Osteoblast (primary cell): ENCODE data around the gene SYT15. TPM values are rescaled to one million over a fixed set of nuclear protein-coding genes. Genes with fewer than 3 reads are reported as not detected.
A peak's percentile ranks its signal among the peaks of the same experiment; 100 is the strongest.

Source experiments
- DNase-seq: peaks from one replicate; pipeline ENCODE4 v3.0.0; 2011; ENCODE audit warnings: low spot score, mixed read lengths; ENCODE audit not compliant: insufficient read length; ENCODE audit errors: missing footprints
- H2AFZ ChIP-seq: 2 replicates; pipeline ENCODE4 v1.6.0; 2011; ENCODE audit warnings: mild to moderate bottlenecking, low read length
- H3K27ac ChIP-seq: 2 replicates; pipeline ENCODE4 v1.5.1; 2011; ENCODE audit warnings: mild to moderate bottlenecking, low read depth, low read length, moderate library complexity
- H3K27me3 ChIP-seq: 2 replicates; pipeline ENCODE4 v1.6.0; 2012; ENCODE audit warnings: mild to moderate bottlenecking, control low read depth, inconsistent platforms, low read length, moderate library complexity; ENCODE audit not compliant: insufficient read depth
- H3K36me3 ChIP-seq: 2 replicates; pipeline ENCODE4 v1.5.1; 2011; ENCODE audit warnings: mild to moderate bottlenecking, low read length, control low read depth, moderate library complexity; ENCODE audit not compliant: insufficient read depth
- H3K4me1 ChIP-seq: 2 replicates; pipeline ENCODE4 v1.5.1; 2011; ENCODE audit warnings: mild to moderate bottlenecking, low read length, control low read depth, moderate library complexity; ENCODE audit not compliant: insufficient read depth
- H3K4me2 ChIP-seq: 2 replicates; pipeline ENCODE4 v1.6.0; 2011; ENCODE audit warnings: mild to moderate bottlenecking, low read length; ENCODE audit not compliant: insufficient read depth
- H3K4me3 ChIP-seq: fragments of 200-600 bp; sonication (generic); 3 replicates; pipeline ENCODE4 v1.5.1; 2012; ENCODE audit warnings: mild to moderate bottlenecking, low read length, inconsistent platforms; ENCODE audit not compliant: insufficient read depth
- H3K79me2 ChIP-seq: 2 replicates; pipeline ENCODE4 v1.6.0; 2012; ENCODE audit warnings: mild to moderate bottlenecking, low read length, control low read depth, inconsistent platforms; ENCODE audit not compliant: insufficient read depth
- H3K9me3 ChIP-seq: 2 replicates; pipeline ENCODE4 v1.5.1; 2011; ENCODE audit warnings: low read depth, low read length, control low read depth
- H4K20me1 ChIP-seq: 2 replicates; pipeline ENCODE4 v1.6.0; 2012; ENCODE audit warnings: mild to moderate bottlenecking, low read length, control low read depth; ENCODE audit not compliant: insufficient read depth
- total RNA-seq: library from RNA; depleted of rRNA; stranded (reverse); fragments of >200 nt; gene quantifications from 2 replicates; pipeline ENCODE4 v1.2.3, GENCODE V29; 2012
- TF ChIP-seq, protein P1 (sequence below): IDR thresholded peaks from 2 replicates; pipeline ENCODE4 v1.5.1; 2011; ENCODE audit warnings: mild to moderate bottlenecking, low read depth, low read length, moderate library complexity; ENCODE audit errors: extremely low read depth

SYT15 gene
- total RNA-seq, 1 donor: under 0.01 TPM

DNA sequence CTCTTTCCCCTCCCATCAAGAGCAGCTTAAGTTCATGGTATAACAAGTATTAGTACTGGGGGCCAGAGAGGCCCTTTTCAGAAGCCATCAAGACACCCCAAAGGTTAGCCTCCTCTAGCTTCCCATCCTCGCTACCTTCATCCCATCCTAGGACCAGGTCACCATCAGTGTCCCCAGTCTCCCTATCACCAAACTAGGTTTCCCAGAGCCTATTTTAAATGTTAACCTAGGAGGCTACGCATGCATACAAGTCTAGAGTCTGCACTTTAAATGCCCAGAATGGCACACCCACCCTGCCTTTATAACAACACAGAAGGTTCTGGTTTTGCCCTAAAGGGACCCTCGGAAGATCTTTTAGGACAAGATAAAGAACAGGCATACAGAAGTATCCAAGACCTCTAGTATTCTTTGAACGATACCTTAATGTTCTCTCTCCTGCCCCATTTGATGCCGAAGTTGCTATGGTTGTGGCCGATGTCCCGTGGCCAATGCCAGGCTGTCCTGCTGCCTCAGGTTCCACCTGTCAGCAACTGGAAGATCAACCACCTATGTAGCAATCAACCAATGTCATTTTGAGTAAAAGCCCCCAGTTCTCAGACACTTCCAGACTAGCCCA lies 24.7 kb upstream of the SYT15 start:
- H3K4me1 ChIP-seq: no peaks in the 10 kb centered on the region
- H2AFZ ChIP-seq: no peak overlapping the region
- no peaks in the 10 kb centered on the region for H4K20me1 ChIP-seq
- H3K4me2 ChIP-seq: no peak overlapping the region
- H3K36me3 ChIP-seq: no peaks in the 10 kb centered on the region
- H3K4me3 ChIP-seq: no peak overlapping the region
- H3K9me3 ChIP-seq: no peaks in the 10 kb centered on the region
- peaks cover 53% of the 10 kb centered on the region for H3K27me3 ChIP-seq
- TF ChIP-seq, protein P1, sequence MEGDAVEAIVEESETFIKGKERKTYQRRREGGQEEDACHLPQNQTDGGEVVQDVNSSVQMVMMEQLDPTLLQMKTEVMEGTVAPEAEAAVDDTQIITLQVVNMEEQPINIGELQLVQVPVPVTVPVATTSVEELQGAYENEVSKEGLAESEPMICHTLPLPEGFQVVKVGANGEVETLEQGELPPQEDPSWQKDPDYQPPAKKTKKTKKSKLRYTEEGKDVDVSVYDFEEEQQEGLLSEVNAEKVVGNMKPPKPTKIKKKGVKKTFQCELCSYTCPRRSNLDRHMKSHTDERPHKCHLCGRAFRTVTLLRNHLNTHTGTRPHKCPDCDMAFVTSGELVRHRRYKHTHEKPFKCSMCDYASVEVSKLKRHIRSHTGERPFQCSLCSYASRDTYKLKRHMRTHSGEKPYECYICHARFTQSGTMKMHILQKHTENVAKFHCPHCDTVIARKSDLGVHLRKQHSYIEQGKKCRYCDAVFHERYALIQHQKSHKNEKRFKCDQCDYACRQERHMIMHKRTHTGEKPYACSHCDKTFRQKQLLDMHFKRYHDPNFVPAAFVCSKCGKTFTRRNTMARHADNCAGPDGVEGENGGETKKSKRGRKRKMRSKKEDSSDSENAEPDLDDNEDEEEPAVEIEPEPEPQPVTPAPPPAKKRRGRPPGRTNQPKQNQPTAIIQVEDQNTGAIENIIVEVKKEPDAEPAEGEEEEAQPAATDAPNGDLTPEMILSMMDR: no peak
- H3K27ac ChIP-seq: no peak overlapping the region
- DNase-seq: peak; percentile 87
- no peaks in the 10 kb centered on the region for H3K79me2 ChIP-seq

DNA sequence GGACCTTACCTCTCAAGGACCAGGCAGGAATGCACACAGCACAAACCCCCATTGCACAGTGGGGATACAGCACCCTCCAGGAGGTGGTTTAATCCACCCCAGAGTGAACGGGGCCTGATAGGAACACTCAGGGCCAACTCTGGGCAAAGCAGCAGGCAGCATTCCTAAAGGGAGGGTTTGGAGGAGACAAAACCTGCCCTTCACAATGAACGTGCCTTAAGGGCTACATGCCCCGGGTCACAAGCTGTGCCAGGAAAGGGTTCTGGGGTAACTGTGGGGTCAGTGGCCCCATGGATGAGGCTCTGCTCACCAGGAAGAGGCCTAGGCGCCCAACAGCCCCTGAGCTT lies 23.6 kb upstream of the SYT15 start:
- Histone ChIP-seq H3K79me2 (no peaks in the 10 kb centered on the region), H3K4me1 (no peaks in the 10 kb centered on the region), H2AFZ (no peak overlapping the region), H3K4me2 (no peak overlapping the region), H3K4me3 (no peak overlapping the region), H3K36me3 (no peaks in the 10 kb centered on the region), H3K9me3 (no peaks in the 10 kb centered on the region), H3K27me3 (peaks cover 57% of the 10 kb centered on the region), H3K27ac (no peak overlapping the region), H4K20me1 (no peaks in the 10 kb centered on the region)
- DNase-seq: peak; percentile 81
- TF ChIP-seq, protein P1: no peak

DNA sequence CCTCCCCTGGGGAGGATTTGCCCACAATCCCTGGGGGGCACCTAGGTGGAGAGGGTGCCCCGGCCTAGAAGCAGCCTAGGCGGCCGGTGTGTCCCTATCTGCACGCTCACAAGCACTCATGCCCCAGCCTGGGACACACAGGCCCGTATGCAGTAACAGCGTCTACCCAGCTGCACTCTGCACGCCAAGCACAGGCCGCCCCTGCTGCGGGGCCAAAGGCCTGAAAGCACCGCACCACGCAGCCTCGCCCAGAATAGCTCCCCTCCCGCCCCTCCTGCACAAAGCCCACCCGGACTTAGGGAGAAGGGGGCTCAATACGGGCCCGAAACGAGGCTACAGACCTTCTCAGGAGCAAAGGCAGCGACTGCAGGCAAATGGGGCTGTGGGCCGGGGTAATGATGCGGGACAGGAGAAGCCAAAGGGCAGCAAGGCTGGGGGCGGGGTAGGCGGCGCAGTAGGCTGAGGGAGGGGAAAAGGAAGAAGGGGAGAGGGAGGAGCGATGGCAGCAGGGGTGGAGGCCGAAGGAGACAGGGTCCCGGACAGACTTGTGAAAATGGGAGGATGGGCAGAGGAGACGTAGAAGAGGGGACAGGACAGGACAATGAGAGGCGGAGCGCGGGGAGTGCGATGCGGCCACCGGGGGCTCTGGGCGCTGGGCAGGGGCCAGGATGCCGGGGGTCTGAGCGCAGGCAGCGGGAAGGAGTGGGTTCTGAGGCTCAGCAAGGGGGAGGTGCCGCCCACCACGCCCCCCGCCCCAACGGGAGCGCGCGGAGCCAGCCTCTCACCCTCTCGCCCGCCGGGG lies 23.0 kb upstream of the SYT15 start:
- DNase-seq: peak; percentile 81
- H3K27ac ChIP-seq: no peak overlapping the region
- H3K79me2 ChIP-seq: no peaks in the 10 kb centered on the region
- H3K27me3 ChIP-seq: peaks cover 63% of the 10 kb centered on the region
- H3K4me1 ChIP-seq: no peaks in the 10 kb centered on the region
- no peak overlapping the region for H2AFZ ChIP-seq
- no peaks in the 10 kb centered on the region for H3K9me3 ChIP-seq
- peaks cover 3% of the 10 kb centered on the region for H4K20me1 ChIP-seq
- H3K36me3 ChIP-seq: no peaks in the 10 kb centered on the region
- TF ChIP-seq, protein P1: no peak
- no peak overlapping the region for H3K4me2 ChIP-seq
- no peak overlapping the region for H3K4me3 ChIP-seq

DNA sequence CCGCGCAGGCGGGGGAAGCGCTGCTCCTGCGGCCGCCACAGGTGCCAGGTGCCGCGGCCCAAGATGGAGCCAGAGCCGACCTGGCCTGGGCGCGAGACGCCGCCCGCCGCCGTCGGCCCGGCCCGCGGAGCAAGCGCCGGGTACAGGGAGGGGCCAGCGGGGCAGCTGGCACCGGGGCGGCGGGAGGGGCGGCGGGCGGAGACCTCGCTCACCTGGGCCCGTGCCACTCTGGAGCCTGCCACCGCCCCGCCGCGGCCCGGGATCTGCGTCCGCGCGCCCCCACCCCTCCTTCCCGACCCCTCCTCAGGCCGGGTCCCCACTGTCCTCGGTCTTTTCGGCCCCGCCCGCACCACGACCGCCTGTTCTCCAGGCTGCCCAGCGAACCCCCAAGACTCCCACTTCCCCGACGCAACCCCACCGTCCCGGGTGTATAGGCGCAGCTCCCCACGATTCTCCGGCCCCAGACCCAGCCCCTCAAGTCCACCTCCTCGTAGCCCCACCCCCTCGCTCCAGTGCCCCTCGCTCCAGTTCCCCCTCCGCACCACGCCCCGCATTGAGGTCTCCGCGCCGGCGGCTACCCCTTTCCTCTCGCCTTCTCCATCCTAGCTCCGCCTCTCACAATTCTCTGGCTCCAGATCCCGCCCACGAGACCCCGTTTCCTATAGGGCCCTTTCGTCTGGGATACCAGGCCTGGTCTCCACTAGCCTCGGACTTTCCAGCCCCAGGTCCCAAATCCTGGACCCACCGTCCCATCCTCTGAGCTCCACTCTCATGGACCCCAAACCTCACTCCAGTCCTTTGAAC lies 22.2 kb upstream of the SYT15 start, which contains the start of gene GPRIN2:
GPRIN2 (minus strand) TSS at position 144 of the 804 bp plus-strand sequence. CDS start 5,922 bp downstream, outside the sequence.
- H3K4me3 ChIP-seq: no peak within 1 kb of the TSS
- H3K4me2 ChIP-seq: no peak within 1 kb of the TSS

More for the DNA sequence above, 22.2 kb upstream of the SYT15 start, which contains the start of gene GPRIN2:
- Histone ChIP-seq H3K27me3 (peaks cover 65% of the 10 kb centered on the region), H4K20me1 (peaks cover 4% of the 10 kb centered on the region), H2AFZ (no peak within 1 kb of the TSS), H3K9me3 (no peaks in the 10 kb centered on the region), H3K79me2 (no peaks in the 10 kb centered on the region), H3K27ac (no peak within 1 kb of the TSS), H3K4me1 (no peaks in the 10 kb centered on the region), H3K36me3 (no peaks in the 10 kb centered on the region)
- TF ChIP-seq, protein P1: no peak
- peak; percentile 84 for DNase-seq
